HepG2 (cell line): ENCODE data around the gene NUAK2. TPM values are rescaled to one million over a fixed set of nuclear protein-coding genes. Genes with fewer than 3 reads are reported as not detected.

Experiments
- ATAC-seq: fragments of 200-7000 bp; cut with Tn5 transposase; 3 replicates; pipeline ENCODE4 v1.9.1; 2020; ENCODE audit warnings: mild to moderate bottlenecking, moderate library complexity
- BruUV-seq: library from RNA; stranded (reverse); fragments of 400-500 nt; replicated peaks from 2 replicates; lab custom pipeline; 2021; lab: Mats Ljungman, UMichigan
- CTCF ChIA-PET: fragments of 300-600 bp; formaldehyde crosslinking; extraction: SDS; loops from one replicate; lab custom pipeline; 2021; ENCODE audit warnings: low total read pairs, inconsistent platforms, low intra/inter-chr PET ratio; lab: Yijun Ruan, JAX
- POLR2A ChIA-PET: fragments of 350-600 bp; sonication (Branson Sonifier 250); formaldehyde crosslinking; loops from one replicate; lab custom pipeline; 2020; ENCODE audit warnings: antibody characterized with exemption, inconsistent platforms; lab: Yijun Ruan, JAX
- DNase-seq: peaks from one replicate; pipeline ENCODE4 v3.0.0-alpha.2; 2015; ENCODE audit warnings: low spot score
- FAIRE-seq: peaks from 3 replicates; lab custom pipeline; 2011; peaks lifted over from hg19 to GRCh38; lab: Jason Lieb, UNC
- H2AFZ ChIP-seq: one replicate; pipeline ENCODE4 v1.6.1; 2011; ENCODE audit warnings: low read length, inconsistent platforms
- H3K27ac ChIP-seq: fragments of 300-600 bp; 3 replicates; pipeline ENCODE4 v1.8.0; 2011; ENCODE audit warnings: mixed run types, mild to moderate bottlenecking, mixed read lengths, low read length, inconsistent platforms; ENCODE audit not compliant: insufficient read depth; ENCODE audit errors: extremely low read length
- H3K27me3 ChIP-seq, 2 experiments: fragments of 200-600 bp in 1 of 2; 2 replicates in 1 of 2; 3 replicates in 1 of 2; pipeline versions ENCODE4 v1.6.0 to v1.8.0; 2011; ENCODE audit warnings: low read length in 2 of 2, mild to moderate bottlenecking in 2 of 2, moderate library complexity in 2 of 2, inconsistent platforms in 1 of 2; ENCODE audit not compliant: insufficient read depth in 2 of 2, control insufficient read depth in 1 of 2
- H3K36me3 ChIP-seq, 2 experiments: fragments of 200-600 bp in 1 of 2; replicated peaks in 1 of 2; 2 replicates in 1 of 2; 3 replicates in 1 of 2; pipeline versions ENCODE4 v1.5.1 to v1.8.0; 2011; ENCODE audit warnings: low read length in 2 of 2, inconsistent platforms in 1 of 2; ENCODE audit not compliant: insufficient read depth in 2 of 2, control insufficient read depth in 1 of 2
- H3K4me1 ChIP-seq: 2 replicates; pipeline ENCODE4 v1.5.1; 2012; ENCODE audit warnings: low read length, inconsistent platforms; ENCODE audit not compliant: insufficient read depth
- H3K4me2 ChIP-seq: 2 replicates; pipeline ENCODE4 v1.6.0; 2011; ENCODE audit warnings: low read depth, low read length, inconsistent platforms
- H3K4me3 ChIP-seq, 3 experiments: fragments of 200-600 bp in 1 of 3; sonication (generic), shearing (Covaris generic) in 1 of 3; replicated peaks in 1 of 3; 2 replicates each; pipeline ENCODE4 v1.5.1; 2011 to 2016; ENCODE audit warnings: low read length in 3 of 3, inconsistent platforms in 2 of 3, low read depth in 2 of 3, mild to moderate bottlenecking in 2 of 3, control low read depth in 1 of 3, mixed read lengths in 1 of 3; ENCODE audit not compliant: insufficient read depth in 1 of 3
- H3K79me2 ChIP-seq: one replicate; pipeline ENCODE4 v1.6.1; 2011; ENCODE audit warnings: low read length, inconsistent platforms; ENCODE audit not compliant: insufficient read depth
- H3K9ac ChIP-seq: 2 replicates; pipeline ENCODE4 v1.6.0; 2011; ENCODE audit warnings: mild to moderate bottlenecking, low read depth, low read length, inconsistent platforms; ENCODE audit not compliant: insufficient read depth
- H3K9me3 ChIP-seq: 2 replicates; pipeline ENCODE4 v1.5.1; 2012; ENCODE audit warnings: mild to moderate bottlenecking, low read length
- H4K20me1 ChIP-seq: 2 replicates; pipeline ENCODE4 v1.6.0; 2011; ENCODE audit warnings: inconsistent platforms, mild to moderate bottlenecking, low read length, moderate library complexity; ENCODE audit not compliant: insufficient read depth
- ZNF501 ChIP-seq: sonication (generic); formaldehyde crosslinking; IDR thresholded peaks from 2 replicates; pipeline ENCODE4 v1.5.1; 2020; ENCODE audit warnings: mild to moderate bottlenecking, moderate library complexity, missing genetic modification reagents
- ZNF556 ChIP-seq: sonication (generic); formaldehyde crosslinking; IDR thresholded peaks from 2 replicates; pipeline ENCODE4 v1.4.0; 2020; ENCODE audit warnings: mild to moderate bottlenecking, missing genetic modification reagents, borderline replicate concordance
- WGBS: methylation state at CpG from one replicate; pipeline ENCODE4 v1.1.6; 2017; ENCODE audit warnings: low lambda C conversion rate; 5-methylcytosine and 5-hydroxymethylcytosine counted together
- in situ Hi-C: cut with HindIII; loops from 2 replicates; pipeline ENCODE4 v1.10.0; 2017; ENCODE audit warnings: low pct_unique_long_range_greater_than_20kb; ENCODE audit not compliant: extremely low pct_ligation_motif_present
- intact Hi-C: fragments of 100-400 bp; cut with micrococcal nuclease; formaldehyde crosslinking; loops from one replicate; pipeline ENCODE4 v1.10.0; 2022; ENCODE audit not compliant: unreplicated experiment
- polyA plus RNA-seq, 8 experiments: library from polyadenylated mRNA; depleted of rRNA in 3 of 8; stranded (reverse) in 7 of 8; unstranded in 1 of 8; fragments of >200 nt; fragmentation: Illumina TruSeq in 4 of 8; extraction: Trizol in 4 of 8; gene quantifications; 2 replicates each; pipeline versions ENCODE4 v1.2.1 to v1.2.3, GENCODE V29; 2011 to 2016; ENCODE audit warnings: low read depth in 4 of 8, missing spikeins in 1 of 8, mixed read lengths in 1 of 8; ENCODE audit not compliant: insufficient read depth in 1 of 8
- total RNA-seq, 5 experiments: library from RNA; depleted of rRNA; stranded (reverse); fragments of >200 nt; fragmentation: Illumina TruSeq; extraction: Trizol; gene quantifications; 2 replicates each; pipeline ENCODE4 v1.2.3, GENCODE V29; 2016; ENCODE audit warnings: low read depth in 1 of 5
- TF ChIP-seq, protein P1 (sequence below): sonication (generic); formaldehyde crosslinking; IDR thresholded peaks from 2 replicates; pipeline ENCODE4 v1.5.0; 2020; ENCODE audit warnings: mild to moderate bottlenecking, missing genetic modification reagents
- TF ChIP-seq, protein P2 (sequence below): sonication (generic); formaldehyde crosslinking; IDR thresholded peaks from 2 replicates; pipeline ENCODE4 v1.8.0; 2022; ENCODE audit warnings: missing genetic modification reagents, mild to moderate bottlenecking, inconsistent platforms, borderline replicate concordance

Gene NUAK2
- total and polyA plus RNA-seq, 2 of the 13 experiments (the other 11 are each of a cell fraction or from before 2014, with no cell fraction given): 0.75 to 1.1 TPM

DNA sequence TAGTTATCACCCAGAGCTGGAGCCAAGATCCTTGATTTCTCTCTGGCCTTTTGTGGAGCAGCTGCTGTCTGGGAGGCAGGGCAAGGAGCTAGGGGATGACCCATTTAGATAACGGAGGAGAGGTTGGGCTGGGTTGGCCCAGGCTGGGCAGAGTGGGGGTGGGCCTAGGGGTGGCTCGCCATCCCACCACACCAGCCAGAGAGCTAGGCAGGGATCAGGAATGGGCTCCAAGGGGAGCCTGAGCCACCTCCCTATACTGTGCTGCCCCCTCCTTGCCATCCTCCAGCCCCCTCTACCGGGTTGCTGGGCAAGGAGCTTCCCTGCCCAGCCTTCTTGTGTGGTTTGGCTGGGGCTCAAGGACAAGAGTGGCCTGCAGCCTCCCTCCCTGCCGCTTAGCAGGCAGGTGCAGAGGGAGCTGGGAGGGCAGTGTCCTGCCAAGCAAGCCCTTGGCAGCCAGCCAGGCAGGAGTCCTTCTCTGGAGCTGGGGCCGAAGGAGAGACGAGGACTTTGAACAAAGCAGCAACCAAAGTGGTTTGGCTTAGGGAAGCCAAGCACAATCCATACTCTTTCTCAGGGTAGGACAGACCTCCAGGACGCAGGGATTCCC is 4.1 kb downstream of the NUAK2 start (continued):
- TF ChIP-seq, protein P1, sequence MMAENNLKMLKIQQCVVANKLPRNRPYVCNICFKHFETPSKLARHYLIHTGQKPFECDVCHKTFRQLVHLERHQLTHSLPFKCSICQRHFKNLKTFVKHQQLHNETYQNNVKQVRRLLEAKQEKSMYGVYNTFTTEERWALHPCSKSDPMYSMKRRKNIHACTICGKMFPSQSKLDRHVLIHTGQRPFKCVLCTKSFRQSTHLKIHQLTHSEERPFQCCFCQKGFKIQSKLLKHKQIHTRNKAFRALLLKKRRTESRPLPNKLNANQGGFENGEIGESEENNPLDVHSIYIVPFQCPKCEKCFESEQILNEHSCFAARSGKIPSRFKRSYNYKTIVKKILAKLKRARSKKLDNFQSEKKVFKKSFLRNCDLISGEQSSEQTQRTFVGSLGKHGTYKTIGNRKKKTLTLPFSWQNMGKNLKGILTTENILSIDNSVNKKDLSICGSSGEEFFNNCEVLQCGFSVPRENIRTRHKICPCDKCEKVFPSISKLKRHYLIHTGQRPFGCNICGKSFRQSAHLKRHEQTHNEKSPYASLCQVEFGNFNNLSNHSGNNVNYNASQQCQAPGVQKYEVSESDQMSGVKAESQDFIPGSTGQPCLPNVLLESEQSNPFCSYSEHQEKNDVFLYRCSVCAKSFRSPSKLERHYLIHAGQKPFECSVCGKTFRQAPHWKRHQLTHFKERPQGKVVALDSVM (CRISPR knock-in tag): no peak
- TF ChIP-seq ZNF501 (CRISPR knock-in tag) (no peak), ZNF556 (CRISPR knock-in tag) (0 out of 2 replicates have a peak, but pooled peaks have one; percentile 68)

DNA sequence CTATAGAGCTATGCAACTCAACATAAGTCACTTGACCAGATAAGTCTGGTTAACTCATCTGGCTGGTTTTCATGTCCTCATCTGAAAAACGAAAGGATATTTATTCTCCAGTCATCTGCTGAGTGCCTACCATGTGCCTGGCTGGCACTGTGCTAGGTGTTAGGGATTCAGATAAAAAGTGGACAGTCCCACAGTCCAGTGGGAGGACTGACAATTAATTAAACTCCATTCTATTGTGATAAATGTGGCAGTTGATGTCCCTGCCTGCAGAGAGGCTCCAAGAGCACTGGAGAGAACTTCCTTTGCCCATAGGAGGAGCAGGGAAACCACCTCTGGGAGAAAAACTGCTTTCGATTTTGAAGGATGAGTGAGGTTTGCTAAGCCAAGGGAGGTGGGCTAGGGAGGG is 5.4 kb downstream of the NUAK2 start:
- no peaks in the 10 kb centered on the region for H3K9me3 ChIP-seq
- intact Hi-C loops: loop anchor here (1.0 to 5.0 kb wide), 2 partner anchors 15 to 194 kb away; partner anchors contain the start of gene RBBP5
- H3K27ac ChIP-seq: no peak overlapping the region
- POLR2A ChIA-PET: interaction anchor here (3.9 kb wide), 1 partner anchor 15 kb away, joined by 46 read pairs; no protein-coding TSS in a partner anchor
- FAIRE-seq (no peak), ATAC-seq (no peak), DNase-seq (no peak)
- H3K9ac ChIP-seq: no peak overlapping the region
- H3K4me1 ChIP-seq: peaks cover 80% of the 10 kb centered on the region
- no peak overlapping the region for H2AFZ ChIP-seq
- no peak overlapping the region for H3K4me3 ChIP-seq
- in situ Hi-C loops: no loop called here
- H3K27me3 ChIP-seq: no peaks in the 10 kb centered on the region; a peak in 1 of 5 replicates
- BruUV-seq: no TSS peak
- WGBS: 85% methylated on average over 2 of the region's 2 CpGs
- no peaks in the 10 kb centered on the region; the same call in 1 of the 2 replicates for H4K20me1 ChIP-seq
- CTCF ChIA-PET: no interaction called here
- no peak overlapping the region for H3K4me2 ChIP-seq
- peaks cover 0 to 6% of the 10 kb centered on the region in 2 experiments; a peak in 3 of 5 replicates for H3K36me3 ChIP-seq
- peaks cover 27% of the 10 kb centered on the region for H3K79me2 ChIP-seq
- TF ChIP-seq, protein P2, sequence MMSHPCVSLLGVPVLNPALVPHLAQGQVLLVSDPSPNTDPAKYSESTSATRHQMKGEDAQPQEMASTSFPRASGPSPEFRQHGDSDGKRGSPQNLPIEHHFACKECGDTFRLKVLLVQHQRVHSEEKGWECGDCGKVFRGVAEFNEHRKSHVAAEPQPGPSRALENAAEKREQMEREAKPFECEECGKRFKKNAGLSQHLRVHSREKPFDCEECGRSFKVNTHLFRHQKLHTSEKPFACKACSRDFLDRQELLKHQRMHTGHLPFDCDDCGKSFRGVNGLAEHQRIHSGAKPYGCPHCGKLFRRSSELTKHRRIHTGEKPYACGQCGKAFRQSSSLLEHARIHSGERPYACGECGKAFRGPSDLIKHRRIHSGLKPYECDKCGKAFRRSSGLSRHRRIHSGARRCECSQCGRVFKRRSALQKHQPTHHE (CRISPR knock-in tag): no peak
